ENCODE data around the gene KREMEN2.
A peak's percentile ranks its signal among the peaks of the same experiment; 100 is the strongest.
"Not testable (repeated sequence)": the region's sequence is repeated elsewhere in the genome, so short reads cannot be mapped to it uniquely, and the experiment has no call there.

The KREMEN2 gene

GRCh38 chr16:2925951-2926649, 38.0 kb upstream of the KREMEN2 start:
- DNase-seq (ENCODE audit: low read depth): no peak
- TF ChIP-seq, protein P1, sequence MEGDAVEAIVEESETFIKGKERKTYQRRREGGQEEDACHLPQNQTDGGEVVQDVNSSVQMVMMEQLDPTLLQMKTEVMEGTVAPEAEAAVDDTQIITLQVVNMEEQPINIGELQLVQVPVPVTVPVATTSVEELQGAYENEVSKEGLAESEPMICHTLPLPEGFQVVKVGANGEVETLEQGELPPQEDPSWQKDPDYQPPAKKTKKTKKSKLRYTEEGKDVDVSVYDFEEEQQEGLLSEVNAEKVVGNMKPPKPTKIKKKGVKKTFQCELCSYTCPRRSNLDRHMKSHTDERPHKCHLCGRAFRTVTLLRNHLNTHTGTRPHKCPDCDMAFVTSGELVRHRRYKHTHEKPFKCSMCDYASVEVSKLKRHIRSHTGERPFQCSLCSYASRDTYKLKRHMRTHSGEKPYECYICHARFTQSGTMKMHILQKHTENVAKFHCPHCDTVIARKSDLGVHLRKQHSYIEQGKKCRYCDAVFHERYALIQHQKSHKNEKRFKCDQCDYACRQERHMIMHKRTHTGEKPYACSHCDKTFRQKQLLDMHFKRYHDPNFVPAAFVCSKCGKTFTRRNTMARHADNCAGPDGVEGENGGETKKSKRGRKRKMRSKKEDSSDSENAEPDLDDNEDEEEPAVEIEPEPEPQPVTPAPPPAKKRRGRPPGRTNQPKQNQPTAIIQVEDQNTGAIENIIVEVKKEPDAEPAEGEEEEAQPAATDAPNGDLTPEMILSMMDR (conservative IDR thresholded peaks at IDR 0.05; ENCODE audit: low read length): no peak
- H3K4me3 ChIP-seq (ENCODE audit: low read length): no peak overlapping the region

DNA sequence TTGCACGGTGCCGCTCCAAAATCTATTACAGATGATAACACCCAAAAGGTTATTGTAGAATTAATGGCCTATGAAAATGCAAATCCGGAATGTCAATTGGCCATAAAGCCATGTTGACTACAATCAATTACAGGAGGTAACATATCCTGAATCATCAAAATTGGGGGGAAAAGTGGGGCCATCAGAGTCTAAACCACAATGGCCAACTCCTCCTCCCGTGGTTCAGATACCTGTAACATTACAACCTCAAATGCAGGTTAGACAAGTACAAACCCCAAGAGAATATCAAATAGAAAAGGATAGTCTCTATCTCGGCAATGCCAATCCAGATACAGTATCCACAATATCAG, 37.5 kb upstream of the KREMEN2 start:
- DNase-seq (ENCODE audit: low read depth): no peak

DNA sequence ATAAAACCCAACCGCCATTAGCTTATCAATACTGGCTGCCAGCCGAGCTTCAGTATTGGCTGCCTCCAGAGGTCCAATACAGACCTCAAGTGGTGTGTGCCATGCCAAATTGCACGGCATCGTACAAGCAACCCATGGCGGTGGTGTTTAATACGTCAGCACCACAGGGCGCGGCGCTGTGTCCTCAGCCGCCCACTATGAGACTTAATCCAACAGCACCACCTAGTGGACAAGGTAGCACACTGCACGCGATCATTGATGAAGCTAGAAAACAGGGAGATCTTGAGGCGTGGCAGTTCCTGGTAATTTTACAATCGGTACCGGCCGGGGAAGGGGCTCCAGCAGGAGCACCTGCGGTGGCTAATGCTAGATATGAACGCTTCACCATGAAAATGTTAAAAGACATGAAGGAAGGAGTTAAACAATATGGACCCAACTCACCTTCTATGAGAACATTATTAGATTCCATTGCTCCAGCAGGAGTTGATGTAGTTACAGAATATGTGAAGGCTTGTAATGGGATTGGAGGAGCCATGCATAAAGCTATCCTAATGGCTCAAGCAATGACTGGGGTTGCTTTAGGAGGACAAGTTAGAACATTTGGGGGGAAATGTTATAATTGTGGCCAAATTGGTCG, 36.9 kb upstream of the KREMEN2 start:
- DNase-seq (ENCODE audit: low read depth): peak; percentile 78
- TF ChIP-seq, protein P1 (conservative IDR thresholded peaks at IDR 0.05; ENCODE audit: low read length): peak; percentile 83
- H3K4me3 ChIP-seq (ENCODE audit: low read length): peak overlapping the region; percentile 46

More for the DNA sequence above, 37.5 kb upstream of the KREMEN2 start:
- TF ChIP-seq, protein P1 (conservative IDR thresholded peaks at IDR 0.05; ENCODE audit: low read length): no peak
- peak overlapping the region; percentile 46 for H3K4me3 ChIP-seq (ENCODE audit: low read length)

GRCh38 chr16:2928151-2928550, 35.9 kb upstream of the KREMEN2 start:
- not testable (repeated sequence) for DNase-seq (ENCODE audit: low read depth)

GRCh38 chr16:2928796-2929195, 35.3 kb upstream of the KREMEN2 start:
- TF ChIP-seq, protein P1 (conservative IDR thresholded peaks at IDR 0.05; ENCODE audit: low read length): no peak
- DNase-seq (ENCODE audit: low read depth): no peak
- no peak overlapping the region for H3K4me3 ChIP-seq (ENCODE audit: low read length)

More at GRCh38 chr16:2928151-2928550, 35.9 kb upstream of the KREMEN2 start:
- H3K4me3 ChIP-seq (ENCODE audit: low read length): not testable (repeated sequence)

- no peak for DNase-seq (ENCODE audit: low read depth)
- TF ChIP-seq, protein P1 (conservative IDR thresholded peaks at IDR 0.05; ENCODE audit: low read length): no peak
- no peak overlapping the region for H3K4me3 ChIP-seq (ENCODE audit: low read length)
These were observed 34.4 kb upstream of the KREMEN2 start for GRCh38 chr16:2929693-2930092.

DNA sequence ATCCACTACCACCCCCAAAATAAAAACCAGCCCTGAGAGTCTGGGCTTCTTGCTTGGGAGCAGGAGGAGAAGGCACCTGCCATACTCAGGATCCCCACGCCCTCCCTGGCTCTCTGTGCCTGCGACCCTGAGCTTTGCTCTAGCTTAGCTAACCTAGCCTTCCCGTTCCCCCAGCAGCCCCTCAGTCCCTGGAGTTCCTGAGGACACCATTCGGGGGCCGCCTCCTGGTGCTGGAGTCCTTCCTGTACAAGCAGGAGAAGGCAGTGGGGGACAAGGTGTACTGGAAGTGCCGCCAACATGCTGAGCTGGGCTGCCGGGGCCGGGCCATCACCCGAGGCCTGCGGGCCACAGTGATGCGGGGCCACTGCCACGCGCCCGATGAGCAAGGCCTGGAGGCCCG, 33.8 kb upstream of the KREMEN2 start:
- TF ChIP-seq, protein P1 (conservative IDR thresholded peaks at IDR 0.05; ENCODE audit: low read length): no peak
- DNase-seq (ENCODE audit: low read depth): no peak
- H3K4me3 ChIP-seq (ENCODE audit: low read length): no peak overlapping the region

DNA sequence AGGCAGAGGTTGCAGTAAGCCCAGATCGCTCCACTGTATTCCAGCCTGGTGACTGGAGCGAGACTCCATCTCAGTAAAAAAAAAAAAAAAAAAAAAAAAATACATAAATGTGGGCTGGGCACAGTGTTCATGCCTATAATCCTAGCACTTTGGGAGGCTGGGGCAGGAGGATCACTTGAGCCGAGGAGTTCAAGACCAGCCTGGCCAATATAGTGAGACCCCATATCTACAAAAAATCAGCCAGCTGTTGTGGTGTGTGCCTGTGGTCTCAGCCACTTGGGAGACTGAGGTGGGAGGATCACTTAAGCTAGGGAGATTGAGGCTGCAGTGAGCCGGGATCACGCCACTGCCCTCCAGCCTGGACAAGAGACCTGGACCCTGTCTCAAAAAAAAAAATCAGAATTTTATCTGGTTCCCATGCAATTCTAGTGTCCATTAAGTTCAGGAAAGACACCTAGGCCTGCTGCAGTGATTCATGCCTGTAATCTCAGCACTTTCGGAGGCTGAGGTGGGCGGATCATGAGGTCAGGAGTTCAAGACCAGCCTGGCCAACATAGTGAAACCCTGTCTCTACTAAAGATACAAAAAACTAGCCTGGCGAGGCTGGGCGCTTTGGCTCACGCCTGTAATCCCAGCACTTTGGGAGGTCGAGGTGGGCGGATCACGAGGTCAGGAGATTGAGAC, 32.7 kb upstream of the KREMEN2 start:
- not testable (repeated sequence) for DNase-seq (ENCODE audit: low read depth); H3K4me3 ChIP-seq (ENCODE audit: low read length)

Data from AG10803 (cell line).